Aorta (tissue), 5 donors: Measurements from ENCODE around the gene PCDHA5. TPM values are rescaled to one million over a fixed set of nuclear protein-coding genes. Genes with fewer than 3 reads are reported as not detected.
"Not testable (repeated sequence)": the region's sequence is repeated elsewhere in the genome, so short reads cannot be mapped to it uniquely, and the experiment has no call there.

Experiments used
- ATAC-seq: fragments of 200-7000 bp; cut with Tn5 transposase; one replicate; pipeline ENCODE4 v1.9.1; 2022; ENCODE audit warnings: moderate library complexity; ENCODE audit not compliant: low FRiP score
- DNase-seq, 2 donors: peaks; one replicate each; pipeline ENCODE4 v3.0.0-alpha.2; 2020
- H3K27ac ChIP-seq, 2 donors: one replicate each; pipeline ENCODE4 v1.5.1; 2013; ENCODE audit warnings: low read length in 2 of 2, mild to moderate bottlenecking in 2 of 2, moderate library complexity in 2 of 2, control low read depth in 1 of 2, inconsistent platforms in 1 of 2, low read depth in 1 of 2
- H3K27me3 ChIP-seq, 2 donors: one replicate each; pipeline ENCODE4 v1.6.1; 2013; ENCODE audit warnings: control low read depth in 1 of 2, low read length in 1 of 2, mild to moderate bottlenecking in 1 of 2, moderate library complexity in 1 of 2; ENCODE audit not compliant: insufficient read depth in 2 of 2, control insufficient read depth in 1 of 2
- H3K36me3 ChIP-seq, 2 donors: one replicate each; pipeline ENCODE4 v1.6.1; 2013; ENCODE audit warnings: control low read depth in 1 of 2, low read length in 1 of 2, mild to moderate bottlenecking in 1 of 2; ENCODE audit not compliant: insufficient read depth in 2 of 2, control insufficient read depth in 1 of 2
- H3K4me1 ChIP-seq, 2 donors: one replicate each; pipeline ENCODE4 v1.6.1; 2013; ENCODE audit warnings: low read length in 2 of 2, control low read depth in 1 of 2, mild to moderate bottlenecking in 1 of 2, moderate library complexity in 1 of 2; ENCODE audit not compliant: insufficient read depth in 2 of 2, control insufficient read depth in 1 of 2
- H3K4me3 ChIP-seq, 2 donors: one replicate each; pipeline ENCODE4 v1.5.1; 2013; ENCODE audit warnings: low read length in 2 of 2, control low read depth in 1 of 2, mild to moderate bottlenecking in 1 of 2
- H3K9me3 ChIP-seq: one replicate; pipeline ENCODE4 v1.6.1; 2013; ENCODE audit warnings: mild to moderate bottlenecking, low read length; ENCODE audit not compliant: control insufficient read depth
- WGBS, 2 donors: extraction: QIAGEN DNeasy Blood & Tissue Kit; methylation state at CpG; one replicate each; pipeline ENCODE4 v1.1.7; 2013; 5-methylcytosine and 5-hydroxymethylcytosine counted together
- intact Hi-C, 2 donors: fragments of 100-400 bp; cut with DNase I; formaldehyde crosslinking; loops; one replicate each; pipeline versions ENCODE4 v1.14.2 to v1.15.0; 2022
- long read RNA-seq, 2 donors: library from polyadenylated mRNA; unstranded; transcript quantifications; one replicate each; pipeline ENCODE4 v2.0.0, GENCODE V29; 2020 to 2021
- polyA plus RNA-seq, 2 donors: library from polyadenylated mRNA; stranded (reverse); fragments of 200-250 nt; gene quantifications; one replicate each; pipeline ENCODE4 v1.2.3, GENCODE V29; 2013
- total RNA-seq, 2 donors: library from RNA; stranded (reverse); fragmentation: NEBNext Ultra II Directional; extraction: Animal tissue kit (Norgen Biotek cat#: 25700); gene quantifications; one replicate each; pipeline ENCODE4 v1.2.1, GENCODE V29; 2021
- donor health status: healthy with polysubstance abuse.
- donor health status: Bipolar disorder and iron deficiency.
- donor health status: DM: no; HTN: no; CAD: no.
- donor health status: DM: no; HTN: no; CAD: no.
- donor health status: DM: yes; HTN: yes; CAD: no.

Gene PCDHA5
- total RNA-seq (under 1 TPM; 0.24 to 0.26 TPM), polyA plus RNA-seq (under 1 TPM in 1 of 2 donors, not detected in 1; 0.08 TPM)
- long read RNA-seq, donor 1, result 0 reads
- long read RNA-seq, donor 2, result 0 reads

- Histone ChIP-seq H3K27me3 (no peaks in the 10 kb centered on the region), H3K4me1 (no peaks in the 10 kb centered on the region), H3K9me3 (peaks cover 14% of the 10 kb centered on the region), H3K36me3 (no peaks in the 10 kb centered on the region), H3K27ac (no peak within 1 kb of the TSS), H3K4me3 (peak within 1 kb of the TSS in 1 of 2 donors; percentile 17)
- peak in 1 of 2 donors; percentile 70 for DNase-seq
- no peak for ATAC-seq
- WGBS, 2 donors, result 21 to 23% methylated on average over 39 of the region's 39 CpGs
- intact Hi-C loops, result no loop called here
Measured at GRCh38 chr5:140821375-140822280, at the start of gene PCDHA5. PCDHA5 (plus strand) TSS chr5:140821613.

GRCh38 chr5:140780512-140780911, 40.9 kb upstream of the PCDHA5 start:
- intact Hi-C loops, result no loop called here
- DNase-seq, result no peak
- H3K9me3 ChIP-seq, result peaks cover 23% of the 10 kb centered on the region
- H3K36me3 ChIP-seq, result no peaks in the 10 kb centered on the region
- no peak overlapping the region for H3K27ac ChIP-seq
- no peak overlapping the region for H3K4me3 ChIP-seq
- no peaks in the 10 kb centered on the region for H3K27me3 ChIP-seq
- no peaks in the 10 kb centered on the region for H3K4me1 ChIP-seq
- no peak for ATAC-seq
- WGBS, 2 donors, result 82 to 83% methylated on average over 1 of the region's 1 CpG

GRCh38 chr5:140785905-140786686, 35.3 kb upstream of the PCDHA5 start, which contains the start of gene PCDHA1:
PCDHA1 (plus strand) TSS chr5:140786140.
- H3K9me3 ChIP-seq, result peaks cover 37% of the 10 kb centered on the region
- DNase-seq (no peak), ATAC-seq (no peak)
- H3K4me1 ChIP-seq, result no peaks in the 10 kb centered on the region
- H3K4me3 ChIP-seq, result no peak within 1 kb of the TSS
- no peak within 1 kb of the TSS for H3K27ac ChIP-seq
- H3K36me3 ChIP-seq, result no peaks in the 10 kb centered on the region
- no peaks in the 10 kb centered on the region for H3K27me3 ChIP-seq
- 15 to 17% methylated on average over 29 of the region's 29 CpGs for WGBS, 2 donors
- intact Hi-C loops, result no loop called here

- H3K36me3 ChIP-seq, ATAC-seq, H3K27ac ChIP-seq, H3K4me1 ChIP-seq, intact Hi-C loops, H3K27me3 ChIP-seq, H3K4me3 ChIP-seq: not testable (repeated sequence)
- H3K9me3 ChIP-seq, result peaks cover 31% of the 10 kb centered on the region
- DNase-seq, result peak in 1 of 2 donors; percentile 73
- 30% methylated on average over 44 of the region's 44 CpGs for WGBS, 2 donors
Measured at GRCh38 chr5:140787422-140787821, 34.0 kb upstream of the PCDHA5 start.

GRCh38 chr5:140787849-140788504, 33.4 kb upstream of the PCDHA5 start:
- H3K27me3 ChIP-seq, H3K4me3 ChIP-seq, intact Hi-C loops, H3K27ac ChIP-seq, H3K4me1 ChIP-seq, ATAC-seq, H3K36me3 ChIP-seq: not testable (repeated sequence)
- peaks cover 27% of the 10 kb centered on the region for H3K9me3 ChIP-seq
- peak in 1 of 2 donors; percentile 66 for DNase-seq
- WGBS, 2 donors, result 27 to 28% methylated on average over 64 to 70 of the region's 70 CpGs

GRCh38 chr5:140791089-140791488, 30.3 kb upstream of the PCDHA5 start:
- Histone ChIP-seq H3K27me3 (no peaks in the 10 kb centered on the region), H3K27ac (no peak overlapping the region), H3K4me3 (no peak overlapping the region), H3K9me3 (peaks cover 26% of the 10 kb centered on the region), H3K4me1 (no peaks in the 10 kb centered on the region), H3K36me3 (no peaks in the 10 kb centered on the region)
- ATAC-seq, result no peak
- intact Hi-C loops, result no loop called here
- 24 to 27% methylated on average over 2 of the region's 2 CpGs for whole genome bisulfite sequencing, 2 donors
- no peak for DNase-seq

- DNase-seq (no peak), ATAC-seq (no peak)
- no peaks in the 10 kb centered on the region for H3K4me1 ChIP-seq
- peaks cover 14% of the 10 kb centered on the region for H3K9me3 ChIP-seq
- H3K27ac ChIP-seq, result no peak within 1 kb of the TSS
- WGBS, 2 donors, result 14 to 18% methylated on average over 27 of the region's 27 CpGs
- H3K27me3 ChIP-seq, result no peaks in the 10 kb centered on the region
- no peak within 1 kb of the TSS for H3K4me3 ChIP-seq
- H3K36me3 ChIP-seq, result no peaks in the 10 kb centered on the region
- intact Hi-C loops, result no loop called here
Measured at GRCh38 chr5:140794595-140795258, 26.7 kb upstream of the PCDHA5 start, which contains the start of gene PCDHA2. PCDHA2 (plus strand) TSS chr5:140794852.

- no peak overlapping the region for H3K4me3 ChIP-seq
- DNase-seq (no peak), ATAC-seq (no peak)
- intact Hi-C loops, result no loop called here
- no peaks in the 10 kb centered on the region for H3K4me1 ChIP-seq
- H3K36me3 ChIP-seq, result no peaks in the 10 kb centered on the region
- no peaks in the 10 kb centered on the region for H3K27me3 ChIP-seq
- WGBS, 2 donors, result 16 to 17% methylated on average over 15 of the region's 15 CpGs
- H3K27ac ChIP-seq, result no peak overlapping the region
- peaks cover 14% of the 10 kb centered on the region for H3K9me3 ChIP-seq
Measured at GRCh38 chr5:140795259-140795641, 26.2 kb upstream of the PCDHA5 start.
